ENCODE measurements around the gene CEACAM16.

CEACAM16 gene

DNA sequence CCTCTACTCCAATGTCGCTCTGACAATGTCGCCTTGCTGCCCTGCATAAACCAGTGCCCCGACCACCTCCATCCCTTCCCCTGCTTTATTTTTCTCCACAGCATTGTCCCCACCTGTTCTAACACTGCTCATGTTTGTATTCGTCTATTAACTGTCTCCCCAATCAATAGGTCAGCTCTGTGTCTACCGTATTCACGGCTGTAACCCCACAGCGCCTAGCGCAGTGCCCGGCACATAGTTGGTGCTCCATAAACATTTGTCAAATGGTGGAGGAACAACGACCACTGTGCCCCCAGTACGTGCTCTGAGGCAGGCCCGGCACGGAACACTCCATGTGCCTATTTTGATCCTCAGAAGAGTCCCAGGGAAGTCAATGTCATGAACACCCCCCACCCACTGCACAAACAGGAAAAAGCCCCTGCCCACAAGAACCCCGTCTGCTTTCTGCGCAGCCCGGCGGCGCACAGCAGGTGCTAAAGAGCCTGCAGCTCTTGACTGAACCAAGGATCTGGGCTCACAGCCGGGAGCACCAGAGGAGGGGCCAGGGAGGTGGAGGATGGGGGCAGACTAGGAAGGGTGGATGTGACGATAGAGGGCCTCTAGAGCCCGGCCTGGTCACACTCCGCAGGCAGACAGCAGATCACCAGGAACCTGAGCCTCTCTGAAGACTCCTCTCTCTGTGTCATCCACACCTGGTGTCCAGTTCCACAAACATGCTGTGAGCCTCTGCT is 1.8 kb upstream of the CEACAM16 start:
- ChIA-PET CTCF (interaction anchor here (0.8 to 1.1 kb wide), 2 partner anchors 26 to 107 kb away, joined by 3 read pairs; no protein-coding TSS in a partner anchor), POLR2A (no interaction called here)
- TF ChIP-seq ZBTB8A (tag by site-specific recombination; IDR thresholded peaks at IDR 0.05) (no peak), ZNF600 (tag by site-specific recombination; IDR thresholded peaks at IDR 0.05) (no peak), ZNF223 (tag by site-specific recombination; IDR thresholded peaks at IDR 0.05) (no peak), ZNF140 (tag by site-specific recombination; IDR thresholded peaks at IDR 0.05) (no peak), ZBTB48 (tag by site-specific recombination; IDR thresholded peaks at IDR 0.05) (no peak), ZNF549 (tag by site-specific recombination; IDR thresholded peaks at IDR 0.05) (no peak), ZNF548 (tag by site-specific recombination; IDR thresholded peaks at IDR 0.05) (no peak), ZNF169 (tag by site-specific recombination; IDR thresholded peaks at IDR 0.05) (no peak), ZNF324 (tag by site-specific recombination; IDR thresholded peaks at IDR 0.05) (no peak), ZNF155 (tag by site-specific recombination; IDR thresholded peaks at IDR 0.05) (no peak), ZNF248 (tag by site-specific recombination; IDR thresholded peaks at IDR 0.05) (no peak), ZNF416 (tag by site-specific recombination; IDR thresholded peaks at IDR 0.05) (no peak)
- TF ChIP-seq, protein P1, sequence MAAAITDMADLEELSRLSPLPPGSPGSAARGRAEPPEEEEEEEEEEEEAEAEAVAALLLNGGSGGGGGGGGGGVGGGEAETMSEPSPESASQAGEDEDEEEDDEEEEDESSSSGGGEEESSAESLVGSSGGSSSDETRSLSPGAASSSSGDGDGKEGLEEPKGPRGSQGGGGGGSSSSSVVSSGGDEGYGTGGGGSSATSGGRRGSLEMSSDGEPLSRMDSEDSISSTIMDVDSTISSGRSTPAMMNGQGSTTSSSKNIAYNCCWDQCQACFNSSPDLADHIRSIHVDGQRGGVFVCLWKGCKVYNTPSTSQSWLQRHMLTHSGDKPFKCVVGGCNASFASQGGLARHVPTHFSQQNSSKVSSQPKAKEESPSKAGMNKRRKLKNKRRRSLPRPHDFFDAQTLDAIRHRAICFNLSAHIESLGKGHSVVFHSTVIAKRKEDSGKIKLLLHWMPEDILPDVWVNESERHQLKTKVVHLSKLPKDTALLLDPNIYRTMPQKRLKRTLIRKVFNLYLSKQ (tag by site-specific recombination; IDR thresholded peaks at IDR 0.05; ENCODE audit: borderline replicate concordance), result no peak
- TF ChIP-seq, protein P2, sequence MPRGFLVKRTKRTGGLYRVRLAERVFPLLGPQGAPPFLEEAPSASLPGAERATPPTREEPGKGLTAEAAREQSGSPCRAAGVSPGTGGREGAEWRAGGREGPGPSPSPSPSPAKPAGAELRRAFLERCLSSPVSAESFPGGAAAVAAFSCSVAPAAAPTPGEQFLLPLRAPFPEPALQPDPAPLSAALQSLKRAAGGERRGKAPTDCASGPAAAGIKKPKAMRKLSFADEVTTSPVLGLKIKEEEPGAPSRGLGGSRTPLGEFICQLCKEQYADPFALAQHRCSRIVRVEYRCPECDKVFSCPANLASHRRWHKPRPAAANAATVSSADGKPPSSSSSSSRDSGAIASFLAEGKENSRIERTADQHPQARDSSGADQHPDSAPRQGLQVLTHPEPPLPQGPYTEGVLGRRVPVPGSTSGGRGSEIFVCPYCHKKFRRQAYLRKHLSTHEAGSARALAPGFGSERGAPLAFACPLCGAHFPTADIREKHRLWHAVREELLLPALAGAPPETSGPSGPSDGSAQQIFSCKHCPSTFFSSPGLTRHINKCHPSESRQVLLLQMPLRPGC (tag by site-specific recombination; IDR thresholded peaks at IDR 0.05), result no peak
- TF ChIP-seq, protein P3, sequence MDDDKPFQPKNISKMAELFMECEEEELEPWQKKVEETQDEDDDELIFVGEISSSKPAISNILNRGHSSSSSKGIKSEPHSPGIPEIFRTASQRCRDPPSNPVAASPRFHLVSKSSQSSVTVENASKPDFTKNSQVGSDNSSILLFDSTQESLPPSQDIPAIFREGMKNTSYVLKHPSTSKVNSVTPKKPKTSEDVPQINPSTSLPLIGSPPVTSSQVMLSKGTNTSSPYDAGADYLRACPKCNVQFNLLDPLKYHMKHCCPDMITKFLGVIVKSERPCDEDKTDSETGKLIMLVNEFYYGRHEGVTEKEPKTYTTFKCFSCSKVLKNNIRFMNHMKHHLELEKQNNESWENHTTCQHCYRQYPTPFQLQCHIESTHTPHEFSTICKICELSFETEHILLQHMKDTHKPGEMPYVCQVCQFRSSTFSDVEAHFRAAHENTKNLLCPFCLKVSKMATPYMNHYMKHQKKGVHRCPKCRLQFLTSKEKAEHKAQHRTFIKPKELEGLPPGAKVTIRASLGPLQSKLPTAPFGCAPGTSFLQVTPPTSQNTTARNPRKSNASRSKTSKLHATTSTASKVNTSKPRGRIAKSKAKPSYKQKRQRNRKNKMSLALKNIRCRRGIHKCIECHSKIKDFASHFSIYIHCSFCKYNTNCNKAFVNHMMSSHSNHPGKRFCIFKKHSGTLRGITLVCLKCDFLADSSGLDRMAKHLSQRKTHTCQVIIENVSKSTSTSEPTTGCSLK (tag by site-specific recombination; IDR thresholded peaks at IDR 0.05), result no peak
- TF ChIP-seq, protein P4, sequence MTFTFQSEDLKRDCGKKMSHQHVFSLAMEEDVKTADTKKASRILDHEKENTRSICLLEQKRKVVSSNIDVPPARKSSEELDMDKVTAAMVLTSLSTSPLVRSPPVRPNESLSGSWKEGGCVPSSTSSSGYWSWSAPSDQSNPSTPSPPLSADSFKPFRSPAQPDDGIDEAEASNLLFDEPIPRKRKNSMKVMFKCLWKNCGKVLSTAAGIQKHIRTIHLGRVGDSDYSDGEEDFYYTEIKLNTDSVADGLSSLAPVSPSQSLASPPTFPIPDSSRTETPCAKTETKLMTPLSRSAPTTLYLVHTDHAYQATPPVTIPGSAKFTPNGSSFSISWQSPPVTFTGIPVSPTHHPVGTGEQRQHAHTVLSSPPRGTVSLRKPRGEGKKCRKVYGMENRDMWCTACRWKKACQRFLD (tag by site-specific recombination; IDR thresholded peaks at IDR 0.05), result no peak
- TF ChIP-seq, protein P5, sequence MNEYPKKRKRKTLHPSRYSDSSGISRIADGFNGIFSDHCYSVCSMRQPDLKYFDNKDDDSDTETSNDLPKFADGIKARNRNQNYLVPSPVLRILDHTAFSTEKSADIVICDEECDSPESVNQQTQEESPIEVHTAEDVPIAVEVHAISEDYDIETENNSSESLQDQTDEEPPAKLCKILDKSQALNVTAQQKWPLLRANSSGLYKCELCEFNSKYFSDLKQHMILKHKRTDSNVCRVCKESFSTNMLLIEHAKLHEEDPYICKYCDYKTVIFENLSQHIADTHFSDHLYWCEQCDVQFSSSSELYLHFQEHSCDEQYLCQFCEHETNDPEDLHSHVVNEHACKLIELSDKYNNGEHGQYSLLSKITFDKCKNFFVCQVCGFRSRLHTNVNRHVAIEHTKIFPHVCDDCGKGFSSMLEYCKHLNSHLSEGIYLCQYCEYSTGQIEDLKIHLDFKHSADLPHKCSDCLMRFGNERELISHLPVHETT (tag by site-specific recombination; IDR thresholded peaks at IDR 0.05), result no peak
- Histone ChIP-seq H3K27ac (ENCODE audit: extremely low read depth, low read depth, low read length) (no peak overlapping the region), H3K36me3 (ENCODE audit: control insufficient read depth in 2 of 2, insufficient read depth in 1 of 2, low read length in 2 of 2) (no peaks in the 10 kb centered on the region), H3K9me3 (ENCODE audit: control insufficient read depth, insufficient read depth, low read depth, low read length) (no peaks in the 10 kb centered on the region), H3K4me1 (ENCODE audit: control insufficient read depth, insufficient read depth, low read length) (no peaks in the 10 kb centered on the region), H3K4me3 (ENCODE audit: low read depth, low read length) (no peak overlapping the region)

DNA sequence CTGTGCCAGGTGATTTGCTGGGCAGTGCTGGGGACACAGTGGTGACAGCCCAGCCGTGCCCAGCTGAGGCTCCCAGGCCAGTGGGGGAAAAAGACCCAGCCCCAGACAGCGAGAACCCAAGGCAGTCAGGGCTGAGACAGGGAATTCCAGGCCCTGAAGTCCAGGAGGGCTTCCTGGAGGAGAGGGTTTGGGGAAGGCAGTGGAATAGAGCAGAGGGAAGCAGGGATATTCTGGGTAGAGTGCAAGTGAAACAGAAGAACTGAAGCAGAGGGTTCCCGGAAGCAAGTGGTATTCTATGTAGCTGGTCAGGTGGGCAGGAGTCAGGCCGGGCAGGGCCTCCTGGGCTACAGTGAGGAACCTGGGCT is 1.3 kb upstream of the CEACAM16 start:
- CTCF ChIA-PET, result no interaction called here

More for the DNA sequence above, 1.3 kb upstream of the CEACAM16 start:
- Histone ChIP-seq H3K4me3 (ENCODE audit: low read depth, low read length) (no peak overlapping the region), H3K27ac (ENCODE audit: extremely low read depth, low read depth, low read length) (no peak overlapping the region), H3K4me1 (ENCODE audit: control insufficient read depth, insufficient read depth, low read length) (no peaks in the 10 kb centered on the region), H3K36me3 (ENCODE audit: control insufficient read depth in 2 of 2, insufficient read depth in 1 of 2, low read length in 2 of 2) (no peaks in the 10 kb centered on the region), H3K9me3 (ENCODE audit: control insufficient read depth, insufficient read depth, low read depth, low read length) (no peaks in the 10 kb centered on the region)
- TF ChIP-seq, protein P6, sequence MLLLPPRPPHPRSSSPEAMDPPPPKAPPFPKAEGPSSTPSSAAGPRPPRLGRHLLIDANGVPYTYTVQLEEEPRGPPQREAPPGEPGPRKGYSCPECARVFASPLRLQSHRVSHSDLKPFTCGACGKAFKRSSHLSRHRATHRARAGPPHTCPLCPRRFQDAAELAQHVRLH (tag by site-specific recombination; IDR thresholded peaks at IDR 0.05), result no peak
- TF ChIP-seq, protein P7, sequence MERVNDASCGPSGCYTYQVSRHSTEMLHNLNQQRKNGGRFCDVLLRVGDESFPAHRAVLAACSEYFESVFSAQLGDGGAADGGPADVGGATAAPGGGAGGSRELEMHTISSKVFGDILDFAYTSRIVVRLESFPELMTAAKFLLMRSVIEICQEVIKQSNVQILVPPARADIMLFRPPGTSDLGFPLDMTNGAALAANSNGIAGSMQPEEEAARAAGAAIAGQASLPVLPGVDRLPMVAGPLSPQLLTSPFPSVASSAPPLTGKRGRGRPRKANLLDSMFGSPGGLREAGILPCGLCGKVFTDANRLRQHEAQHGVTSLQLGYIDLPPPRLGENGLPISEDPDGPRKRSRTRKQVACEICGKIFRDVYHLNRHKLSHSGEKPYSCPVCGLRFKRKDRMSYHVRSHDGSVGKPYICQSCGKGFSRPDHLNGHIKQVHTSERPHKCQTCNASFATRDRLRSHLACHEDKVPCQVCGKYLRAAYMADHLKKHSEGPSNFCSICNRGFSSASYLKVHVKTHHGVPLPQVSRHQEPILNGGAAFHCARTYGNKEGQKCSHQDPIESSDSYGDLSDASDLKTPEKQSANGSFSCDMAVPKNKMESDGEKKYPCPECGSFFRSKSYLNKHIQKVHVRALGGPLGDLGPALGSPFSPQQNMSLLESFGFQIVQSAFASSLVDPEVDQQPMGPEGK (tag by site-specific recombination; IDR thresholded peaks at IDR 0.05), result no peak
- POLR2A ChIA-PET, result no interaction called here
